Right cardiac atrium (tissue), 5 donors: ENCODE results near the gene NRTN. TPM values are rescaled to one million over a fixed set of nuclear protein-coding genes. Genes with fewer than 3 reads are reported as not detected.

Source experiments
- ATAC-seq, 2 donors: fragments of 200-7000 bp; cut with Tn5 transposase; one replicate each; pipeline versions ENCODE4 v1.8.0 to v1.9.1; 2020; ENCODE audit warnings: moderate library complexity in 2 of 2, mild to moderate bottlenecking in 1 of 2
- DNase-seq, 3 donors: peaks; one replicate each; pipeline ENCODE4 v3.0.0-alpha.2; 2020
- H3K27ac ChIP-seq: one replicate; pipeline ENCODE4 v1.5.1; 2013; ENCODE audit warnings: mild to moderate bottlenecking, low read length, control low read depth, moderate library complexity
- H3K27me3 ChIP-seq: one replicate; pipeline ENCODE4 v1.6.1; 2013; ENCODE audit not compliant: control insufficient read depth, insufficient read depth
- H3K4me1 ChIP-seq: one replicate; pipeline ENCODE4 v1.6.1; 2013; ENCODE audit warnings: low read length; ENCODE audit not compliant: control insufficient read depth, insufficient read depth
- H3K4me3 ChIP-seq: one replicate; pipeline ENCODE4 v1.5.1; 2013; ENCODE audit warnings: low read length, control low read depth
- H3K9me3 ChIP-seq: one replicate; pipeline ENCODE4 v1.6.1; 2013; ENCODE audit warnings: low read length; ENCODE audit not compliant: control insufficient read depth
- WGBS: extraction: QIAGEN DNeasy Blood & Tissue Kit; methylation state at CpG from one replicate; pipeline ENCODE4 v1.1.7; 2013; 5-methylcytosine and 5-hydroxymethylcytosine counted together
- intact Hi-C, 4 donors: fragments of 100-400 bp; cut with DNase I; formaldehyde crosslinking; loops; one replicate each; pipeline versions ENCODE4 v1.11.0 to v1.14.0; 2022 to 2023
- polyA plus RNA-seq: library from polyadenylated mRNA; stranded (reverse); fragments of 200-250 nt; gene quantifications from one replicate; pipeline ENCODE4 v1.2.3, GENCODE V29; 2013
- total RNA-seq, 4 donors: library from RNA; stranded (reverse); fragmentation: NEBNext Ultra II Directional; extraction: Animal tissue kit (Norgen Biotek cat#: 25700); gene quantifications; one replicate each; pipeline ENCODE4 v1.2.1, GENCODE V29; 2021
- donor health status: healthy with polysubstance abuse.
- donor health status: DM: no; HTN: yes; CAD: no.
- donor health status: DM: no; HTN: no; CAD: no.
- donor health status: DM: no; HTN: yes; CAD: no; lungs with severe emphysema.
- donor health status: DM: yes; HTN: yes; CAD: no.

The NRTN gene
- total and polyA plus RNA-seq, 5 donors = 31.6 to 57.1 (median 48.8) TPM

- no peaks in the 10 kb centered on the region for H3K9me3 ChIP-seq
- 84% methylated on average over 9 of the region's 9 CpGs for WGBS
- intact Hi-C loops = no loop called here
- no peak overlapping the region for H3K4me3 ChIP-seq
- H3K27ac ChIP-seq = no peak overlapping the region
- ATAC-seq = peak in 1 of 2 donors; percentile 4
- no peaks in the 10 kb centered on the region for H3K27me3 ChIP-seq
- no peaks in the 10 kb centered on the region for H3K4me1 ChIP-seq
- no peak for DNase-seq
Measured at GRCh38 chr19:5782322-5782721, 22.5 kb upstream of the NRTN start.

GRCh38 chr19:5782945-5783919 is 21.6 kb upstream of the NRTN start:
- no peaks in the 10 kb centered on the region for H3K27me3 ChIP-seq
- WGBS = 74% methylated on average over 48 of the region's 48 CpGs
- no peaks in the 10 kb centered on the region for H3K9me3 ChIP-seq
- no peak overlapping the region for H3K27ac ChIP-seq
- no peak overlapping the region for H3K4me3 ChIP-seq
- peak in 1 of 2 donors; percentile 7 for ATAC-seq
- intact Hi-C loops = no loop called here
- DNase-seq = no peak
- H3K4me1 ChIP-seq = no peaks in the 10 kb centered on the region

GRCh38 chr19:5784581-5785147 is 20.2 kb upstream of the NRTN start, which contains the start of gene PRR22:
TSS of gene PRR22 (minus strand) at chr19:5784746. CDS start at chr19:5784660, 86 bp downstream.
- Histone ChIP-seq H3K4me3 (no peak within 1 kb of the TSS), H3K27ac (no peak within 1 kb of the TSS), H3K27me3 (no peaks in the 10 kb centered on the region), H3K4me1 (no peaks in the 10 kb centered on the region), H3K9me3 (no peaks in the 10 kb centered on the region)
- intact Hi-C loops = no loop called here
- WGBS = 89% methylated on average over 15 of the region's 15 CpGs
- no peak for DNase-seq
- ATAC-seq = no peak

- Histone ChIP-seq H3K9me3 (no peaks in the 10 kb centered on the region), H3K4me3 (no peak overlapping the region)
- DNase-seq = no peak
Measured at GRCh38 chr19:5785423-5785822, 19.4 kb upstream of the NRTN start.

GRCh38 chr19:5786593-5787408 is 18.1 kb upstream of the NRTN start:
- no peak for DNase-seq

More at GRCh38 chr19:5785423-5785822, 19.4 kb upstream of the NRTN start:
- no peak for ATAC-seq
- no peak overlapping the region for H3K27ac ChIP-seq
- no peaks in the 10 kb centered on the region for H3K4me1 ChIP-seq
- WGBS = 94% methylated on average over 37 of the region's 37 CpGs
- H3K27me3 ChIP-seq = no peaks in the 10 kb centered on the region
- intact Hi-C loops = no loop called here

GRCh38 chr19:5787409-5788182 is 17.3 kb upstream of the NRTN start:
- Histone ChIP-seq H3K9me3 (no peaks in the 10 kb centered on the region), H3K27me3 (no peaks in the 10 kb centered on the region), H3K4me3 (no peak overlapping the region), H3K4me1 (no peaks in the 10 kb centered on the region), H3K27ac (no peak overlapping the region)
- ATAC-seq = no peak
- intact Hi-C loops = no loop called here
- peak in 1 of 3 donors; percentile 21 for DNase-seq
- 90% methylated on average over 39 of the region's 39 CpGs for WGBS

More at GRCh38 chr19:5786593-5787408, 18.1 kb upstream of the NRTN start:
- no peaks in the 10 kb centered on the region for H3K4me1 ChIP-seq
- no peak for ATAC-seq
- WGBS = 89% methylated on average over 44 of the region's 44 CpGs
- H3K27ac ChIP-seq = no peak overlapping the region
- no peaks in the 10 kb centered on the region for H3K27me3 ChIP-seq
- H3K4me3 ChIP-seq = no peak overlapping the region
- intact Hi-C loops = no loop called here
- no peaks in the 10 kb centered on the region for H3K9me3 ChIP-seq

- Histone ChIP-seq H3K27me3 (no peaks in the 10 kb centered on the region), H3K9me3 (no peaks in the 10 kb centered on the region), H3K27ac (no peak overlapping the region), H3K4me3 (no peak overlapping the region), H3K4me1 (no peaks in the 10 kb centered on the region)
- ATAC-seq (no peak), DNase-seq (no peak)
- intact Hi-C loops = no loop called here
- 85% methylated on average over 5 of the region's 5 CpGs for WGBS
Measured at GRCh38 chr19:5788422-5788821, 16.4 kb upstream of the NRTN start.

GRCh38 chr19:5789351-5789761 is 15.5 kb upstream of the NRTN start:
- 95% methylated on average over 39 of the region's 39 CpGs for WGBS
- ATAC-seq (no peak), DNase-seq (peak in 2 of 3 donors; percentile 21 to 62)
- Histone ChIP-seq H3K4me1 (no peaks in the 10 kb centered on the region), H3K27ac (no peak overlapping the region), H3K4me3 (no peak overlapping the region), H3K9me3 (no peaks in the 10 kb centered on the region), H3K27me3 (no peaks in the 10 kb centered on the region)
- intact Hi-C loops = no loop called here

- Histone ChIP-seq H3K9me3 (no peaks in the 10 kb centered on the region), H3K4me1 (no peaks in the 10 kb centered on the region), H3K27ac (no peak overlapping the region), H3K4me3 (peak overlapping the region; percentile 36), H3K27me3 (no peaks in the 10 kb centered on the region)
- intact Hi-C loops = no loop called here
- ATAC-seq (no peak), DNase-seq (peak in 1 of 3 donors; percentile 21)
- WGBS = 76% methylated on average over 26 of the region's 26 CpGs
Measured at GRCh38 chr19:5789886-5790558, 14.8 kb upstream of the NRTN start.
